Stimulated activated CD8-positive, alpha-beta memory T cell treated with anti-CD3 and anti-CD28 coated beads, Interleukin-7, amount 100 ng/mL, for 1 hour (primary cell): Measurements from ENCODE around the gene SCUBE3.

Source experiments
- DNase-seq, 2 donors: peaks; one replicate each; pipeline ENCODE4 v3.0.0-alpha.2; 2020; ENCODE audit warnings: low read depth in 2 of 2

SCUBE3 gene

GRCh38 chr6:35213824-35214756 lies at the start of gene SCUBE3:
TSS of gene SCUBE3 (plus strand) at chr6:35213956. CDS start at chr6:35214419, 463 bp downstream.
- no peak for DNase-seq

GRCh38 chr6:35164277-35164676 lies 49.5 kb upstream of the SCUBE3 start:
- no peak for DNase-seq

- no peak for DNase-seq
Measured at GRCh38 chr6:35164868-35165267, 48.9 kb upstream of the SCUBE3 start.

- no peak for DNase-seq
Measured at GRCh38 chr6:35165630-35166071, 48.1 kb upstream of the SCUBE3 start.

GRCh38 chr6:35166116-35166515 lies 47.6 kb upstream of the SCUBE3 start:
- DNase-seq = no peak

GRCh38 chr6:35166520-35166919 lies 47.2 kb upstream of the SCUBE3 start:
- no peak for DNase-seq

- no peak for DNase-seq
Measured at GRCh38 chr6:35167505-35167904, 46.3 kb upstream of the SCUBE3 start.

- DNase-seq = no peak
Measured at GRCh38 chr6:35168461-35168861, 45.3 kb upstream of the SCUBE3 start.

GRCh38 chr6:35170166-35170565 lies 43.6 kb upstream of the SCUBE3 start:
- DNase-seq = no peak

GRCh38 chr6:35170891-35171290 lies 42.9 kb upstream of the SCUBE3 start:
- no peak for DNase-seq

- DNase-seq = no peak
Measured at GRCh38 chr6:35173044-35173426, 40.7 kb upstream of the SCUBE3 start.

GRCh38 chr6:35173427-35174087 lies 40.2 kb upstream of the SCUBE3 start:
- DNase-seq = no peak

- DNase-seq = no peak
Measured at GRCh38 chr6:35174088-35174434, 39.7 kb upstream of the SCUBE3 start.

- DNase-seq = no peak
Measured at GRCh38 chr6:35174501-35174900, 39.3 kb upstream of the SCUBE3 start.

GRCh38 chr6:35176301-35177024 lies 37.3 kb upstream of the SCUBE3 start:
- DNase-seq = no peak

GRCh38 chr6:35177157-35177556 lies 36.6 kb upstream of the SCUBE3 start:
- no peak for DNase-seq

GRCh38 chr6:35177596-35177995 lies 36.2 kb upstream of the SCUBE3 start:
- no peak for DNase-seq

GRCh38 chr6:35178012-35178411 lies 35.7 kb upstream of the SCUBE3 start:
- no peak for DNase-seq

- no peak for DNase-seq
Measured at GRCh38 chr6:35178932-35179832, 34.6 kb upstream of the SCUBE3 start.

GRCh38 chr6:35179901-35180535 lies 33.7 kb upstream of the SCUBE3 start:
- DNase-seq = no peak
